SW 1271 (cell line): Measurements from ENCODE around the gene ELF5.
A peak's percentile ranks its signal among the peaks of the same experiment; 100 is the strongest.

Experiments
- DNase-seq, 2 experiments: peaks; one replicate each; lab custom pipeline; 2025; lab: John Stamatoyannopoulos, UW

The ELF5 gene

DNA sequence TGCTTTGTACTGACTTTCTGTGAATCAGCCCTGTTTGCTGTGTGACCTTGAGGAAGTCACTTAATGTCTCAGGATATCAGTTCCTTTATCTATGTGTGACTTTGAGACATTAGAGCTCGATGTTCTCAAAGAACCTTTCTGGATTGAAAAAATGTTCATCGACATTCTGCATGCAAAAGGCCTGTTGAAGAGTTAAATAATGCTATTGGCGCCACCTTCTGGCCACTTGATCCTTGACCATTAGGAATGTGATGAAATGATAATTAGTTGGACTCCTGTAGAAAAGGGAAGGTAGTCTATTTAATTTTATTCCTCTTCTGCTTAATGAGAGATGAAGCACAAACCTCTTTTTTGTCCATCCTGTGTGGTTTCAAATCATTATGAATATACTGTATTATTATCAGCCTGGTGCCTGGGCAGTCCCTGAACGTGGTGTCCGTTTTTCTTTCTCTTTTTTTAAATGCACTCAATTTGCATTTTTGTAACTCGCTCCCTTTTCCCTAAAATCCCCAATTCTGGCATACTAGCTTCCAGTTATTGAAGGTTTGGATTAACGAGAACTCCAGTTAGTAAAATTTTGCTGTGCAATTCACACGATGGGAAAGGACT, 20.7 kb downstream of the ELF5 start:
- peak; percentile 45 to 63 for DNase-seq

DNA sequence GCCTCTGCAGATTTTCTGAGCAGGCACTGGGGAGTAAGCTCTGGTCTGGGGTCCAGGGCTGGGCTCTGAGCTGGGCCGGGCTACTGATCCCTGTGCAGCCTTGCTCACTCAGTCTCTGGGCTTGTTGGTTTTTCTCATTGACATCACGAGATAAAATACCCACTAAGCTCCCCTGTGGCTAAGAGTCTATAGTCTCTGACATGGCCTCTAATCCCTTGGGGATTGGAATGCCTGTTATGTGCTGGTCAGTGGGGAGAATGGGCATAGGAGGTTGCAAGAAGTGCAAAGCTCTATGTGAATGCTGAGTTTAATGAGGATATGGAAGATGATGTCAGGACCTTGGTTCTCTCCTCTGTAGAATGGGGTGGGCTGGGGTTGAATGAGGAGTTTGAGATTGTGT, 23.3 kb downstream of the ELF5 start:
- DNase-seq: no peak

GRCh38 chr11:34488855-34489557, 24.6 kb downstream of the ELF5 start:
- DNase-seq: no peak

GRCh38 chr11:34487430-34487829, 26.2 kb downstream of the ELF5 start:
- no peak for DNase-seq

GRCh38 chr11:34483106-34483874, 30.3 kb downstream of the ELF5 start:
- DNase-seq: no peak

GRCh38 chr11:34481307-34481706, 32.3 kb downstream of the ELF5 start:
- no peak for DNase-seq

- no peak for DNase-seq
Measured at GRCh38 chr11:34480314-34480713, 33.3 kb downstream of the ELF5 start.

GRCh38 chr11:34478845-34479663, 34.5 kb downstream of the ELF5 start:
- no peak for DNase-seq

- DNase-seq: no peak
Measured at GRCh38 chr11:34476849-34477248, 36.7 kb downstream of the ELF5 start.

DNA sequence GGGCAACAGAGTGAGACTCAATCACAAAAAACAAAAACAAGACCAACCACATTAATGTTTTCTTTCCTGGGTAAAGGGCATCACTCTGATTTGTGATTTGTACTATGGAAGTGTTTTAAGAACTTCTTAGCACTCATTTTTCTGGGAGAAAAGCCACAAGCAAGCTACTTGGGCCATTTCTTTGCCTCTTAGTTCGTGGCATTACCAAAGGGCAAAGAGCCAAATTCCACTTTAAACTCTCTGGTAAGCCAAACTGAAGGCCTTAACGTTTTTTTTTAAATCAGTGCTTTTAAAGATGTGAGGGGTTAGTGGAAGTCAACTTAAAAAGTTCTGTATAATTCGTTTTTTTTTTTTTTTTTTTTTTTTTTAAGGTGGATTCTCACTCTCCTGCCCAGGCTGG, 37.9 kb downstream of the ELF5 start:
- DNase-seq: no peak

- DNase-seq: no peak
Measured at GRCh38 chr11:34473603-34474169, 39.9 kb downstream of the ELF5 start.

- peak in 1 of 2 experiments; percentile 22 for DNase-seq
Measured at GRCh38 chr11:34468209-34468841, 45.3 kb downstream of the ELF5 start.

DNA sequence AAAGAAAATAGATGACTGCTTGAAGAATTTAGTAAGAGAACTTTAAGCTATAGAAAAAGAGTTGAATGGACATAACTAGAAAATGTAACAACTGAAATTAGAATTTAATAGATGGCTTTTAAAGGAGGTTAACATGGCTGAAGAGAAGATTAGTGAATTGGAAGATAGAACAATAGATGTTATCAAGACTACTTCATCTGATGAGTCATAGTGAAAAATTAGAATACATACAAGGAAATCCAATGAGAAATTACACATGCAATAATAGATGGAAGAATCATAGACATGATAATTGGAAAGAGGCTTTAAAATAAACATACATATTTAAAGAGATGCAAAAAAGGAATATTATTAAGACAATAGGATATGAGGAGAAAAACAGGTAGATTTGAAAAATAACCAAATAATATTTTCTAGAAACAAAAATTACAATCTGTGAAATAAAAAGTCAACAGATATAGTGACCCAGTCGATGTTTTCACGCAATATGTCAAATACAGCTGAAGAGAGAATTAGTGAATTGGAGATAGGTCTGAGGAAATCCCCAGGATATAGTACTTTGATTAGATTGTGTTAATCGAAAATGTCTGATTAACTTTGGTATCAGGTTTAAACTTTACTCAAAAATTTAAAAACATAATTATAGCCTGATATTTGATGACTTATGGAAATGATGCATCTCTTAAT, 46.6 kb downstream of the ELF5 start:
- DNase-seq: no peak

DNA sequence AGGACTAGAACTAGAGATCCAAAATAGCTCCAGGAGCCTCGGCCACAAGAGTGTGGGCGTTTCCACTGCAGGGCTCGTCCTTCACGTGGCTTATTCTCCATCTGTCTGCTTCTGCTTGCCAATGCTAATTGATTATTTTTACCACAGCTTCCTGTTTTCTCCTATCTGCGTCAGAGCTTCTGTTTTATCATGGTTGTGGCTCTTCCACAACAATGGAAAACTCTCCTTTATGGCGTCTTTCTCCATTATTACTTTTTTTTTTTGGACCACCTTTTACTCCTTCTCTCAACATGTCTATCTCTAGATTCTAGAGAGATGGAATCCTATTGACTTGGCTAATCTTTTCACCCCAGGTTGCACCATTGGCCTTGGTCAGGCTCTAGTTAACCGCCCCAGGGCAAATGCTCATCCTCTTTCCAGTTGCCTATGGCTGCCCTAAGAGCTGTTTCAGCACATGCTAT, 49.0 kb downstream of the ELF5 start:
- DNase-seq: no peak

DNA sequence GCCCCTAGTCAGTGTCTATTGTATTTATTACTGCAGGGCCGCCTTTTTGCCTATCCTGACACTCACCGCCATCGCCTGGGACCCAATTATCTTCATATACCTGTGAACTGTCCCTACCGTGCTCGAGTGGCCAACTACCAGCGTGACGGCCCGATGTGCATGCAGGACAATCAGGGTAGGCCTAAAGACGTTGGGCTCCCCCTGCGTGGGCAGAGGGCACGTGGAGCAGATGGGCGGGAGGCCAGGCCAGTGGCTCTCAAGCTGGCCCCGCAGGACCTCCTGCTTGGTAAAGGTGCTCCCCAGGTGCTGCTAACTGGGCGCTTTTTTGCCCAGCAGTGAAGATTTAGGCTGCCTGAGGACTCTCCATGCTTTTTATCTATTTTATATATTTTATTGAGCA, 52.4 kb downstream of the ELF5 start:
- DNase-seq: no peak

GRCh38 chr11:34460278-34460677, 53.3 kb downstream of the ELF5 start:
- DNase-seq: no peak

DNA sequence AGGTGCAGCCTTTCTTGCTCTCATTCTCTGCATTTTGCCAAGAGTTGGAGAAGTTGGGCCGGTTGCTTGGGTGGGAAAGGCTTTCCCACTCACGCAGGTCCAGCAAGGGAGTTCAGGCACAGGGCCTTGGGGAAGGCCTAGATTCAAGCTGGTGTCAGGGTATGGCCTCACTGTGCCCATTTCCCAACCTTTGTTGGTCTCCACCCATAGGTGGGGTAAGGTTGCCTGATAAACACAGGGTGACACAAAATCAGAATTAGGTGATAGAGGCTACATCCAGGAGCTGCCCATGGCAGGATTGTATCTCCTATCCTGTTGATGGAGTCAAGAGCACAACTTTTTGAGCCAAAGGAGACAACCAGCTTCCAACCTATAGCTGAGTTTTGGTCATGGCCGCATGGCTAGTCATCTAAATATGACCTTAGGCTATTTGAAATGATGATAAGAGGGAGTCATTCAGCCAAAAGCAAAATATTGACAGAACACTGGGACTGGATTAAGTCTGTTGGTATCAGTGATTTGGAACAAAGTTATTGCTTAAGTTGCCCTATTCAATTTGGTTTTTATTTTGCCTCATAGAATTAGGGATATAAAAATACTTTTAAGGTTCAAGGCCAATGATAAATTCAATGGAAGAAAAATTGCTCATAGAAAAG, 54.0 kb downstream of the ELF5 start:
- no peak for DNase-seq

DNA sequence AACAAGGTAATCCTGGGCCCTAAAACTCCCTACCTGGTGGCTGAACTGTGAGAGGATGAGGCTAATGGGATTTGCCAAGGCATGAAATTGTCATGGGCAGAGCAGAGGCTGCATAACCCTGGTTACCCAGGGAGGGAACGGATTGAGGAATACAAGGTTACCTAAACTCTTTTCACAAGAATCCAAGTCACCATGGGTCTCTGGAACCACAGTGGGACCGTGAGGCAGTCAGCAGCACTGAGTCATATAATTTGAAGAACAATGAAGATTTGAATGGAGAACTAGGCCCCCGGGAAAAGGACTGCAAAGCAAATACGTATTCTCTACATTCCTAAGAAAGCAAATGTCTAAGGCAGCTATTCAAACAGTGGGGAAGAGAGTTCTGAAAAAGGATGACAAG, 55.1 kb downstream of the ELF5 start:
- DNase-seq: no peak

DNA sequence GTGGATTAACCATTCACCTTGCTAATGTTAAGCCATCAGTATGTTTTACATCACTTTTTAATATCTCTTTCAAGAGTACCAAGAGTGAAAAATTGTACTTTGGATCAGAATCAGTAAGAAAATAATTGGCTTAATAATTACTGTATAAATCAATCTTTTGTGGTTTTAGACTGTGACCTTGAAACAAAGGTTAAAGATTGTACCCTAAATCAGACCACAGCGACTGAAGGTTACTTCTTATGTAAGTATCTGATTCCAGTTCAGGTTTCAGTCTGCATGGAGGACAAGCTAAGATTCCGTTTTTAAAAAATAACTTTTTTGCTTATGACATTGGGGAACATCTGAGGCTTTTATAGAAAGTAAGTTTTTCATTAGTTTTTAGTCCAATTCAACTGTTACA, 56.0 kb downstream of the ELF5 start:
- DNase-seq: no peak

- DNase-seq: no peak
Measured at GRCh38 chr11:34454308-34455032, 59.1 kb downstream of the ELF5 start.
